Hepatocyte (in vitro differentiated cells): Measurements from ENCODE around the gene OPCML.

Experiments
- CTCF ChIP-seq: fragments of 200-600 bp; sonication (generic); IDR thresholded peaks from 2 replicates; pipeline ENCODE4 v1.5.1; 2016; ENCODE audit warnings: antibody characterized with exemption, mild to moderate bottlenecking; ENCODE audit not compliant: poor library complexity
- EZH2 ChIP-seq: fragments of 200-600 bp; sonication (generic); IDR thresholded peaks from 2 replicates; pipeline ENCODE4 v1.6.1; 2016; ENCODE audit warnings: antibody characterized with exemption, mild to moderate bottlenecking, borderline replicate concordance
- EZH2phosphoT487 ChIP-seq: fragments of 200-600 bp; sonication (generic); IDR thresholded peaks from one replicate; pipeline ENCODE4 v1.6.1; 2018; ENCODE audit warnings: antibody characterized with exemption, mild to moderate bottlenecking, low read depth, moderate library complexity; ENCODE audit not compliant: unreplicated experiment, severe bottlenecking

- no peak for TF ChIP-seq EZH2
- TF ChIP-seq CTCF: no peak
- TF ChIP-seq EZH2phosphoT487: no peak
Observed at GRCh38 chr11:132911186-132911585, 621.1 kb downstream of the OPCML start.
